HepG2 (cell line): ENCODE results near the gene LCN12. TPM values are rescaled to one million over a fixed set of nuclear protein-coding genes. Genes with fewer than 3 reads are reported as not detected.

Source experiments
- AGO2 ChIP-seq: fragments of 200-400 bp; formaldehyde crosslinking; optimal IDR thresholded peaks from 2 replicates; pipeline ENCODE3; 2017; ENCODE audit warnings: mild to moderate bottlenecking, low read depth, low read length, moderate library complexity
- ERF ChIP-seq: IDR thresholded peaks from 2 replicates; pipeline ENCODE4 v1.6.1; 2018; ENCODE audit warnings: missing biosample characterization, missing genetic modification reagents
- HBP1 ChIP-seq: IDR thresholded peaks from 2 replicates; pipeline ENCODE4 v1.6.1; 2016; ENCODE audit warnings: low read depth, control low read depth
- HCFC1 ChIP-seq: fragments of 150-350 bp; IDR thresholded peaks from 2 replicates; pipeline ENCODE4 v1.6.1; 2014; ENCODE audit warnings: low read depth, low read length
- HDAC2 ChIP-seq: sonication (generic); formaldehyde crosslinking; IDR thresholded peaks from 2 replicates; pipeline ENCODE4 v1.4.0; 2020; ENCODE audit warnings: missing genetic modification reagents
- HOXA3 ChIP-seq: sonication (generic); formaldehyde crosslinking; IDR thresholded peaks from 2 replicates; pipeline ENCODE4 v1.5.0; 2020; ENCODE audit warnings: missing genetic modification reagents
- MXI1 ChIP-seq: IDR thresholded peaks from 3 replicates; pipeline ENCODE4 v1.6.1; 2012; ENCODE audit warnings: low read depth, low read length, inconsistent platforms, borderline replicate concordance
- SAFB2 ChIP-seq: sonication (generic); formaldehyde crosslinking; IDR thresholded peaks from 2 replicates; pipeline ENCODE4 v1.5.1; 2020; ENCODE audit warnings: missing genetic modification reagents, low read depth, mild to moderate bottlenecking, borderline replicate concordance
- SP2 ChIP-seq: sonication (generic); formaldehyde crosslinking; IDR thresholded peaks from 2 replicates; pipeline ENCODE4 v1.5.1; 2020; ENCODE audit warnings: mild to moderate bottlenecking, missing genetic modification reagents
- ZMYM4 ChIP-seq: sonication (generic); formaldehyde crosslinking; IDR thresholded peaks from 2 replicates; pipeline ENCODE4 v1.8.1; 2023; ENCODE audit warnings: mild to moderate bottlenecking, missing genetic modification reagents
- ZNF687 ChIP-seq: sonication (generic); formaldehyde crosslinking; IDR thresholded peaks from 2 replicates; pipeline ENCODE4 v1.5.1; 2020; ENCODE audit warnings: mild to moderate bottlenecking, missing genetic modification reagents, moderate library complexity
- polyA plus RNA-seq, 8 experiments: library from polyadenylated mRNA; depleted of rRNA in 3 of 8; stranded (reverse) in 7 of 8; unstranded in 1 of 8; fragments of >200 nt; fragmentation: Illumina TruSeq in 4 of 8; extraction: Trizol in 4 of 8; gene quantifications; 2 replicates each; pipeline versions ENCODE4 v1.2.1 to v1.2.3, GENCODE V29; 2011 to 2016; ENCODE audit warnings: low read depth in 4 of 8, missing spikeins in 1 of 8, mixed read lengths in 1 of 8; ENCODE audit not compliant: insufficient read depth in 1 of 8
- total RNA-seq, 5 experiments: library from RNA; depleted of rRNA; stranded (reverse); fragments of >200 nt; fragmentation: Illumina TruSeq; extraction: Trizol; gene quantifications; 2 replicates each; pipeline ENCODE4 v1.2.3, GENCODE V29; 2016; ENCODE audit warnings: low read depth in 1 of 5
- TF ChIP-seq, protein P1 (sequence below): sonication (generic); formaldehyde crosslinking; IDR thresholded peaks from 2 replicates; pipeline ENCODE4 v1.4.0; 2020; ENCODE audit warnings: missing genetic modification reagents
- TF ChIP-seq, protein P2 (sequence below): sonication (generic); formaldehyde crosslinking; IDR thresholded peaks from 2 replicates; pipeline ENCODE4 v1.5.0; 2020; ENCODE audit warnings: mild to moderate bottlenecking, low read depth, missing genetic modification reagents, borderline replicate concordance
- TF ChIP-seq, protein P3 (sequence below), 2 experiments: sonication (generic) in 1 of 2; formaldehyde crosslinking in 1 of 2; IDR thresholded peaks; 2 replicates each; pipeline versions ENCODE4 v1.6.1 to v1.9.0; 2014 to 2022; ENCODE audit warnings: antibody characterized with exemption in 1 of 2, borderline replicate concordance in 1 of 2, inconsistent platforms in 1 of 2, low read depth in 1 of 2, missing genetic modification reagents in 1 of 2

Gene LCN12
- total and polyA plus RNA-seq, 2 of the 13 experiments (the other 11 are each of a cell fraction or from before 2014, with no cell fraction given), result 3.4 to 6.9 TPM

GRCh38 chr9:136949817-136950655, 2.0 kb upstream of the LCN12 start (continued):
- TF ChIP-seq, protein P1, sequence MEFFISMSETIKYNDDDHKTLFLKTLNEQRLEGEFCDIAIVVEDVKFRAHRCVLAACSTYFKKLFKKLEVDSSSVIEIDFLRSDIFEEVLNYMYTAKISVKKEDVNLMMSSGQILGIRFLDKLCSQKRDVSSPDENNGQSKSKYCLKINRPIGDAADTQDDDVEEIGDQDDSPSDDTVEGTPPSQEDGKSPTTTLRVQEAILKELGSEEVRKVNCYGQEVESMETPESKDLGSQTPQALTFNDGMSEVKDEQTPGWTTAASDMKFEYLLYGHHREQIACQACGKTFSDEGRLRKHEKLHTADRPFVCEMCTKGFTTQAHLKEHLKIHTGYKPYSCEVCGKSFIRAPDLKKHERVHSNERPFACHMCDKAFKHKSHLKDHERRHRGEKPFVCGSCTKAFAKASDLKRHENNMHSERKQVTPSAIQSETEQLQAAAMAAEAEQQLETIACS (CRISPR knock-in tag), result 0 out of 2 replicates have a peak, but pooled peaks have one; percentile 10
- TF ChIP-seq, protein P2, sequence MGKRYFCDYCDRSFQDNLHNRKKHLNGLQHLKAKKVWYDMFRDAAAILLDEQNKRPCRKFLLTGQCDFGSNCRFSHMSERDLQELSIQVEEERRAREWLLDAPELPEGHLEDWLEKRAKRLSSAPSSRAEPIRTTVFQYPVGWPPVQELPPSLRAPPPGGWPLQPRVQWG, result no peak
- 0 out of 2 replicates have a peak, but pooled peaks have one; percentile 22 for TF ChIP-seq ERF (CRISPR knock-in tag)
- TF ChIP-seq SAFB2 (CRISPR knock-in tag), result peak; percentile 44; the same call in 1 of the 2 replicates
- TF ChIP-seq MXI1, result no peak
- no peak for TF ChIP-seq HCFC1
- TF ChIP-seq HOXA3 (CRISPR knock-in tag), result peak; percentile 72
- TF ChIP-seq AGO2, result peak; percentile 92
- TF ChIP-seq ZNF687, result peak; percentile 90
- TF ChIP-seq ZMYM4 (CRISPR knock-in tag), result peak; percentile 68
- TF ChIP-seq, protein P3, sequence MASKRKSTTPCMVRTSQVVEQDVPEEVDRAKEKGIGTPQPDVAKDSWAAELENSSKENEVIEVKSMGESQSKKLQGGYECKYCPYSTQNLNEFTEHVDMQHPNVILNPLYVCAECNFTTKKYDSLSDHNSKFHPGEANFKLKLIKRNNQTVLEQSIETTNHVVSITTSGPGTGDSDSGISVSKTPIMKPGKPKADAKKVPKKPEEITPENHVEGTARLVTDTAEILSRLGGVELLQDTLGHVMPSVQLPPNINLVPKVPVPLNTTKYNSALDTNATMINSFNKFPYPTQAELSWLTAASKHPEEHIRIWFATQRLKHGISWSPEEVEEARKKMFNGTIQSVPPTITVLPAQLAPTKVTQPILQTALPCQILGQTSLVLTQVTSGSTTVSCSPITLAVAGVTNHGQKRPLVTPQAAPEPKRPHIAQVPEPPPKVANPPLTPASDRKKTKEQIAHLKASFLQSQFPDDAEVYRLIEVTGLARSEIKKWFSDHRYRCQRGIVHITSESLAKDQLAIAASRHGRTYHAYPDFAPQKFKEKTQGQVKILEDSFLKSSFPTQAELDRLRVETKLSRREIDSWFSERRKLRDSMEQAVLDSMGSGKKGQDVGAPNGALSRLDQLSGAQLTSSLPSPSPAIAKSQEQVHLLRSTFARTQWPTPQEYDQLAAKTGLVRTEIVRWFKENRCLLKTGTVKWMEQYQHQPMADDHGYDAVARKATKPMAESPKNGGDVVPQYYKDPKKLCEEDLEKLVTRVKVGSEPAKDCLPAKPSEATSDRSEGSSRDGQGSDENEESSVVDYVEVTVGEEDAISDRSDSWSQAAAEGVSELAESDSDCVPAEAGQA (IDR thresholded peaks at IDR 0.05; ENCODE audit: low read depth), result no peak
- TF ChIP-seq, protein P3 (CRISPR knock-in tag; IDR thresholded peaks at IDR 0.05; ENCODE audit: borderline replicate concordance), result no peak
- peak; percentile 29; the same call in 1 of the 2 replicates for TF ChIP-seq SP2
- 0 out of 2 replicates have a peak, but pooled peaks have one; percentile 29 for TF ChIP-seq HBP1
- no peak for TF ChIP-seq HDAC2 (CRISPR knock-in tag)
